SK-N-SH treated with all-trans-retinoic acid at 6 μM for 48 hours (cell line): ENCODE data around the gene NINJ2.
A peak's percentile ranks its signal among the peaks of the same experiment; 100 is the strongest.

ENCODE experiments used
- ATAC-seq: fragments of 200-7000 bp; cut with Tn5 transposase; 3 replicates; pipeline ENCODE4 v1.9.1; 2020; ENCODE audit warnings: mild to moderate bottlenecking, moderate library complexity
- ARNTL ChIP-seq: fragments of 450-650 bp; formaldehyde crosslinking; IDR thresholded peaks from 2 replicates; pipeline ENCODE4 v1.5.0; 2020; ENCODE audit warnings: low read depth, mild to moderate bottlenecking, moderate library complexity, borderline replicate concordance
- CREB5 ChIP-seq: fragments of 250-450 bp; sonication (Bioruptor Pico); IDR thresholded peaks from 2 replicates; pipeline ENCODE4 v1.5.1; 2020; ENCODE audit warnings: low read depth, mild to moderate bottlenecking, moderate library complexity
- CSDC2 ChIP-seq: fragments of 250-450 bp; sonication (Bioruptor Pico); IDR thresholded peaks from 2 replicates; pipeline ENCODE4 v1.5.0; 2020; ENCODE audit warnings: mild to moderate bottlenecking, moderate library complexity
- ESRRG ChIP-seq: fragments of 250-450 bp; sonication (Bioruptor Pico); IDR thresholded peaks from 2 replicates; pipeline ENCODE4 v1.6.1; 2021; ENCODE audit warnings: mild to moderate bottlenecking
- GLIS3 ChIP-seq: fragments of 250-450 bp; sonication (Bioruptor Pico); IDR thresholded peaks from 2 replicates; pipeline ENCODE4 v1.5.0; 2020; ENCODE audit warnings: mild to moderate bottlenecking, moderate library complexity
- ISL1 ChIP-seq: fragments of 250-450 bp; sonication (Bioruptor Pico); IDR thresholded peaks from 2 replicates; pipeline ENCODE4 v2.1.2; 2022; ENCODE audit warnings: mild to moderate bottlenecking, moderate library complexity
- OSR1 ChIP-seq: fragments of 250-450 bp; sonication (Bioruptor Pico); IDR thresholded peaks from 2 replicates; pipeline ENCODE4 v1.8.0; 2022; ENCODE audit warnings: moderate library complexity, mild to moderate bottlenecking, inconsistent platforms
- POU6F1 ChIP-seq: fragments of 250-450 bp; sonication (Bioruptor Pico); IDR thresholded peaks from 2 replicates; pipeline ENCODE4 v1.8.0; 2021; ENCODE audit warnings: low read depth, mild to moderate bottlenecking, moderate library complexity, borderline replicate concordance
- PPARA ChIP-seq: fragments of 250-450 bp; sonication (Bioruptor Pico); IDR thresholded peaks from 2 replicates; pipeline ENCODE4 v1.5.0; 2020; ENCODE audit warnings: mild to moderate bottlenecking, borderline replicate concordance
- SNAI2 ChIP-seq: fragments of 250-450 bp; sonication (Bioruptor Pico); IDR thresholded peaks from 2 replicates; pipeline ENCODE4 v1.5.0; 2020; ENCODE audit warnings: mild to moderate bottlenecking, moderate library complexity
- TCF4 ChIP-seq: fragments of 250-450 bp; sonication (Bioruptor Pico); IDR thresholded peaks from 2 replicates; pipeline ENCODE4 v1.8.0; 2021; ENCODE audit warnings: mild to moderate bottlenecking, moderate library complexity, borderline replicate concordance
- TOX ChIP-seq: fragments of 250-450 bp; sonication (Bioruptor Pico); IDR thresholded peaks from 2 replicates; pipeline ENCODE4 v1.8.0; 2021; ENCODE audit warnings: mild to moderate bottlenecking, moderate library complexity, borderline replicate concordance
- TSHZ2 ChIP-seq: fragments of 250-450 bp; sonication (Bioruptor Pico); IDR thresholded peaks from 2 replicates; pipeline ENCODE4 v1.5.0; 2020; ENCODE audit warnings: mild to moderate bottlenecking, moderate library complexity
- ZC3H10 ChIP-seq: fragments of 250-450 bp; sonication (Bioruptor Pico); IDR thresholded peaks from 2 replicates; pipeline ENCODE4 v1.5.1; 2021; ENCODE audit warnings: mild to moderate bottlenecking, moderate library complexity
- ZFP3 ChIP-seq: fragments of 250-450 bp; sonication (Bioruptor Pico); IDR thresholded peaks from 2 replicates; pipeline ENCODE4 v1.5.0; 2020; ENCODE audit warnings: mild to moderate bottlenecking, moderate library complexity
- ZFP30 ChIP-seq: fragments of 450-650 bp; formaldehyde crosslinking; IDR thresholded peaks from 2 replicates; pipeline ENCODE4 v1.5.0; 2022; ENCODE audit warnings: mild to moderate bottlenecking, moderate library complexity
- TF ChIP-seq, protein P1 (sequence below): fragments of 250-450 bp; sonication (Bioruptor Pico); IDR thresholded peaks from 2 replicates; pipeline ENCODE4 v1.8.0; 2020; ENCODE audit warnings: mild to moderate bottlenecking, moderate library complexity, borderline replicate concordance

Gene NINJ2

DNA sequence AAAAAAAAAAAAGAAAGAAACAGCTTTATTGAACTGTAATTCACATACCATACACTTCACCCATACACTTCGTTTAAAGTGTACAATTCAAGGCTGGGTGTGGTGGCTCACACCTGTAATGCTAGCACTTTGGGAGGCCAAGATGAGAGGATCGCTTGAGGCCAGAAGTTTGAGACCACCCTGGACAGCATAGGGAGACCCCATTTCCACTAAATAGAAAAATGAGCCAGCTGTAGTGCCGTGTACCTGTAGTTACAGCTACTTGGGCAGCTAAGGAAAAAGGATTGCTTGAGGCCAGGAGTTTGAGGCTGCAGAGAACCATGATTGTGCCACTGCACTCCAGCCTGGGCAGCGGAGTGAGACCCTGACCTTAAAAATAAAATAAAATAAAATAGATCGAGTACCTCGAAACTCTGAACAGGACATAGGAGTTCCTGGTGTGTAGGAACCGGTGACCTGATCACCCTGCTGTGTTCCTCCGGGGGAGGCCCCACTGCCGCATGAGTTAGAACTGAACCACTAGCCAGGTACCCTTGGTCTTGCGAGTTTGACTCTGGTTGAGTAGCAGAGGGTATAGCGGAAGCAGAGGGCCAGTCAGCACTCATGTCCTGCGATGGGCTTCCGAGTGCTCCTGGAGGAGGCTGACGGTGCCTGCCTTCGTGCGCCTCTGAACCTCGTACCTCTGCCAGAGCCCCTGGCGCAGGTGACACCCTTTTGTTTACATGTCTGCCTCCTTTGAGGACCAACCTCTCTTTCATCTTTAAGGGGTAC lies 123.5 kb downstream of the NINJ2 start:
- ATAC-seq: peak; percentile 28; the same call in 1 of the 3 replicates
- no peak for TF ChIP-seq TOX (CRISPR knock-in tag)
- TF ChIP-seq ARNTL (CRISPR knock-in tag): no peak
- TF ChIP-seq ZC3H10: no peak
- no peak for TF ChIP-seq CREB5 (CRISPR knock-in tag)
- no peak for TF ChIP-seq CSDC2 (CRISPR knock-in tag)
- TF ChIP-seq ZFP30 (CRISPR knock-in tag): no peak
- no peak for TF ChIP-seq TCF4 (CRISPR knock-in tag)
- TF ChIP-seq OSR1: no peak
- TF ChIP-seq POU6F1 (CRISPR knock-in tag): no peak
- TF ChIP-seq ESRRG: no peak
- no peak for TF ChIP-seq PPARA (CRISPR knock-in tag)

- TF ChIP-seq GLIS3 (CRISPR knock-in tag) (no peak), CREB5 (CRISPR knock-in tag) (no peak), TSHZ2 (CRISPR knock-in tag) (no peak), ESRRG (no peak), POU6F1 (CRISPR knock-in tag) (no peak), ISL1 (CRISPR knock-in tag) (no peak), PPARA (CRISPR knock-in tag) (no peak), ZFP3 (CRISPR knock-in tag) (0 out of 2 replicates have a peak, but pooled peaks have one; percentile 31), SNAI2 (CRISPR knock-in tag) (0 out of 2 replicates have a peak, but pooled peaks have one; percentile 15)
- TF ChIP-seq, protein P1, sequence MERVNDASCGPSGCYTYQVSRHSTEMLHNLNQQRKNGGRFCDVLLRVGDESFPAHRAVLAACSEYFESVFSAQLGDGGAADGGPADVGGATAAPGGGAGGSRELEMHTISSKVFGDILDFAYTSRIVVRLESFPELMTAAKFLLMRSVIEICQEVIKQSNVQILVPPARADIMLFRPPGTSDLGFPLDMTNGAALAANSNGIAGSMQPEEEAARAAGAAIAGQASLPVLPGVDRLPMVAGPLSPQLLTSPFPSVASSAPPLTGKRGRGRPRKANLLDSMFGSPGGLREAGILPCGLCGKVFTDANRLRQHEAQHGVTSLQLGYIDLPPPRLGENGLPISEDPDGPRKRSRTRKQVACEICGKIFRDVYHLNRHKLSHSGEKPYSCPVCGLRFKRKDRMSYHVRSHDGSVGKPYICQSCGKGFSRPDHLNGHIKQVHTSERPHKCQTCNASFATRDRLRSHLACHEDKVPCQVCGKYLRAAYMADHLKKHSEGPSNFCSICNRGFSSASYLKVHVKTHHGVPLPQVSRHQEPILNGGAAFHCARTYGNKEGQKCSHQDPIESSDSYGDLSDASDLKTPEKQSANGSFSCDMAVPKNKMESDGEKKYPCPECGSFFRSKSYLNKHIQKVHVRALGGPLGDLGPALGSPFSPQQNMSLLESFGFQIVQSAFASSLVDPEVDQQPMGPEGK: no peak
- ATAC-seq: peak; percentile 42
These were observed 124.3 kb downstream of the NINJ2 start for GRCh38 chr12:538731-539539.
